GM19023 (cell line): ENCODE results near the gene GRAP.

Experiments
- ATAC-seq: cut with Tn5 transposase; IDR thresholded peaks from one replicate; pipeline ENCODE4 v1.9.1; 2021; ENCODE audit warnings: mild to moderate bottlenecking, moderate library complexity; ENCODE audit not compliant: unreplicated experiment

The GRAP gene

GRCh38 chr17:18986541-18987229 is 60.1 kb downstream of the GRAP start:
- no peak for ATAC-seq

- ATAC-seq, result no peak
Observed at GRCh38 chr17:18985475-18985874, 61.3 kb downstream of the GRAP start.

GRCh38 chr17:18984273-18985114 is 62.3 kb downstream of the GRAP start:
- ATAC-seq, result no peak

- ATAC-seq, result no peak
Observed at GRCh38 chr17:18981642-18982424, 64.9 kb downstream of the GRAP start.

GRCh38 chr17:18981335-18981641 is 65.5 kb downstream of the GRAP start:
- ATAC-seq, result no peak

- ATAC-seq, result no peak
Observed at GRCh38 chr17:18980682-18981334, 65.9 kb downstream of the GRAP start.

DNA sequence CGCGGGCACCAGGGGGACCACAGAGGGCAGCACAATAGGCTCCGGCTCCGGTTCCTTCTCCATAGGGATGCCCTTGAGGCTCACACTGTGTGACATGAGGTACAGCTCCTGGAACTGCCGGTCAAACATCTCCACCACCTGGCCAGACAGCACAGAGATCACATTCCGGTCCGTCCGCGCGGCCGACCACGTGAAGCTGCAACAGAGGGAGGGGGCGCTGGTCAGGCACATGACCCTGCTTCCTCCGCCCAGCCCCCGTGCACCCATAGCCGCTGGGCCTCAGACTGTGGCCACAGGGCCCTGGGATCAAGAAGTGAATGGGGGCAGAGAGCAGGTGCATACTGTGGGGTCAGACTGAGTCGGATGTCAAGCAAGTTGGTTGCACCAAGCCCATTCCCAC is 68.1 kb downstream of the GRAP start:
- no peak for ATAC-seq

DNA sequence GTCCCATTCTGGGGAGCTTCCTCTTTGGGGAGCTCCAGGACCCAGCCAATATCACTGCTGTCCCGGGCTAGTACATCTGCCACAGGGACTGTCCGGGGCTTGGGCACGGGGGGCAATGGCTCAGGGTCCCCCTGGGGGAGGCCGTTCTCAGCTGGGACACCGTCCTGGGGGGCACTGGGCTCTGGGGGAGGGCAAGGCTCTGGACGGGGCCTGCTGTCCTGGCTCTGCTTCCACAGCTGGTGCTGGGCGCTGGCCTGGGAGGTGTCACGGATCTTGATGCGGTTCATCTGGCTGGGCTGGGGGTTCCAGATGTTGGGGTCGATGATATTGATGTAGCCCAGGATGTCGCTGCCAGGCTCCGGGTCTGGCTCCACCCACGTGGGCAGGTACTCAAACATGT is 68.7 kb downstream of the GRAP start:
- ATAC-seq, result no peak

DNA sequence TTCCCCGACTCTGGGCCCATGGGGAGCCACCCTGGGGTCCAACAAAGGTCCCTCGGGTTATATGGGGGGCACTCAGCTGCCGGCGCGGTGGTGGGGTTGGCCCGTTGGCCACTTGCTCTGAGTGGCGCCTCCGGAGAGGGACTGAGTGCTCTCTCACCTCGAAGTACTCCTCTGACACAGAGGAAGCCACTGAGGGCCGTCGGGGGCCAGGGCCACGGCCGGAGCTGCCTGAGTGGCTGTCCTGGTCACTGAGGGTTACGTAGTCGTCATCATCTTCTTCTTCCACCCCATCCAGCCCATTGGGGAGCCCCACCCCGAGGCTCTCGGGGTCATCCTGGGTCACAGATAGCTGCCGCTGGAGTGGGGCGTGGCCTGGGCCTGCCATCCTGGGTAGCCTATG is 69.1 kb downstream of the GRAP start:
- no peak for ATAC-seq

- no peak for ATAC-seq
Observed at GRCh38 chr17:18977021-18977420, 69.7 kb downstream of the GRAP start.

GRCh38 chr17:18976201-18976600 is 70.6 kb downstream of the GRAP start:
- ATAC-seq, result no peak

- no peak for ATAC-seq
Observed at GRCh38 chr17:18975597-18975996, 71.2 kb downstream of the GRAP start.

GRCh38 chr17:18974407-18975149 is 72.2 kb downstream of the GRAP start:
- no peak for ATAC-seq

DNA sequence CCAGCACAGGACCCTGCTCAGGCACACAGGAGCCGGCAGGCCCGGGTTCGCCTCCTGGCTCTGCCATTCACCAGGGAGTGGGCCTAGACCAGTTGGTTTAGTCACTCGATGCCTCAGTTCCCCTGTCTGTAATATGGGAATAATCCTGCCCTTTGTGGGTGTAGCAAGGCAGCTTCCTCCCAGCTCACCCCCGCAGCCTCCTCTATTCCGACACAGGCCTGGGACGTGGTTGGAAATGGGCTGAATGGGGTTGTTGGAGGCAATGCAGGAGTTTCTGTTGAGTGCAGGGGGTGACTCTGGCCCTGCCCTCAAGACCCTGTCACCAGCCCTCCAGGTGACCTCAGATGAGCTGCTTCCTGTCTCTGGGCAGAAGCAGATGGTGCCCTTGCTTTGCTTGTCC is 75.0 kb downstream of the GRAP start:
- no peak for ATAC-seq
